Ramos (cell line): ENCODE results near the gene SAMD14.

Experiments used
- in situ Hi-C: fragments of 300-500 bp; cut with MboI; formaldehyde crosslinking; loops from one replicate; pipeline ENCODE4 v1.14.3; 2022; ENCODE audit warnings: low sequenced_read_pairs; ENCODE audit not compliant: unreplicated experiment

The SAMD14 gene

GRCh38 chr17:50129728-50130558, at the start of gene SAMD14:
Gene SAMD14, minus strand, starts transcription at chr17:50130160. Its CDS starts 5,201 bp downstream, at chr17:50124959.
- in situ Hi-C loops = no loop called here

DNA sequence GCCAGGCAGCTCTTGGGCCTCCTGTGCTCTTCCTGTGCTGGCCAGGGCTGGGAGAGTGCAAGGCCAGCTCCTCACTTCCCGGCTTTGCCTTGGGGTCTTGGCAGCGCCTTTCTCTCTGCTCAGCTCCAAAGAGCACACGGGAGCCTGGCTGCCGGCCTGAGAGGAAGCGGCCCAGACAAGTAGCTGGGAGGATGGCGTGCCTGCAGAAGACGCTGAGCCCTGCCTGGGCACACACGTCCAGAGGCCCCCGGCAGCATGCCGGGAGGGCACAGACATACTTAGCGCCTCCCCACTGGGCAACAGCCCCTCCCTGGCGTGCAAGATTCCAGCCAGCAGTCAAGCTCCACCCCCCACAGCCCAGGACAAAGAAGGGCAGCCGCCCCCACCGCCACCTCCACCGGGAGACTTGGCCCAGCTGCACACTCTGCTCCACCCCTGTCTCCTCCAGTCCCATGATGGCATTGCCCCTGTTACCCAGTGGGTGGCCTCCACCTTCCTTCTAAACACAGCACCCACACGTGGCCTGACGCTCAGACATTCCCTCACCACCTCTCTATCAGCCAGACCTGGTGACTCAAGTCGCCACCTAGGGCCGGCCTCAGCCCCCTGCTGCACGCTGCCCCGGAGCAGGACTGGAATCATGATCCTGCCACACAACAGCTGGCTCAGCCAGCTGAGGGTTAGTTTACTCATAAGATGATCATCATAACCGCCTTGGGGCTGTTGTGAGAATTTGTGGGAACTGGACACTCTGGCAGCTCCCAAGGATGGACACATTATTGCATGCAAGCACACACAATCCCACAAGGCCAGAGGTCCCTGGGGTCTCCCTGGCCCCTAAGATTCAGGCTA, 48.2 kb upstream of the SAMD14 start:
- in situ Hi-C loops = loop anchor here (10.0 kb wide), 1 partner anchor 107 kb away; no protein-coding TSS in a partner anchor

DNA sequence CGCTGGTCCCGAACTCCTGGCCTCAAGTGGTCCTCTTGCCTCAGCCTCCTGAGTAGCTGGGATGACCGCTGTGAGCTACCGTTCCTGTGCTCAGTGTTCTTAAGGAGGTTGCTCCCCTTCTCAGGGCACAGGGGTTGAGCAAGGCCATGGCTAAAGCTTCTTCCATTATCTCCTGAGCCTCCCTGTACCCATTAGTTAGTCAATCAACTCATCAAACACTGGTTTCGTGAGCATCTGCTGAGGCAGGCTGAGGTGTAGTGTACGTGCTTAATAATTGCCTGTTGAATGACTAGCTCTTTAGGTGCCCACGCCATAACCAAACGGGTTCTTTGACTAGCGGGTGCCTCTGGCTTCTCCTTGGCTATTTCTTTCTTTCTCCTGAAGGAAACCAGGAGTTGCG, 47.5 kb upstream of the SAMD14 start:
- in situ Hi-C loops = loop anchor here (10.0 kb wide), 1 partner anchor 107 kb away; no protein-coding TSS in a partner anchor

DNA sequence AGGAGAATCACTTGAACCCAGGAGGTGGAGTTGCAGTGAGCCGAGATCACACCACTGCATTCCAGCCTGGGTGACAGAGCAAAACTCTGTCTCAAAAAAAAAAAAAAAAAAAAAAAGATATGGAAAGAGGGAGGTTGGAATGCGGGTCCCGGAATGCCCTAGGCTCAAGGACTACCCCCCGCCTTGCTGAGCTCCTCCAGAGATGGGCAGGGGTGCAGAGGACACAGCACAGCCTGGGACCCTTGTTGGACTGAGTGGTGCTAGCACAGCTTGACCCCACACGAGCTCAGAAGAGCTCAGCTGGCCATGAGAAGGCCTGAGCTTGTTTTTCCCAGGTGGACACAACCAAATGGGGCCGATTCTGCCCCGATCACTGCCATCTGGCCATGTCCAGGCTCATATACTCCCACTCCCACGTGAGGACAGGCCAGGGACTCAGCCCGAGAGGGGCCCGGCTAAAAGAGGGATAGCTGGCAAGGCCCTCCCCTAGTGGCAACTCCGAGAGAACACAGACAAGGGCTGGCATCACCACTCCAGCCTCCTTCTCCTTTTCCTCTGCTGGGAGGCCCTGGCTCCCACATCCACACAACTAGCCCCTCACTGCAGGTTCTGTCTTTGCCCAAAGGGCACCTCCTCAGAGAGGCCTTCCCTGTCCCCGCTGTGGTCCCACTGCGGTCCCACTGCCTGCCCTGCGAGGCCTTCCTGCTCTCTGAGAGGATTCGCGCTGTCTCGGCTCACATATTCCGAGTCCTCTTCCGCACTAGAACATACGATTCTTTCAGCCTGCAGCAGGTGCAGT, 46.8 kb upstream of the SAMD14 start:
- in situ Hi-C loops = loop anchor here (10.0 kb wide), 1 partner anchor 108 kb away; no protein-coding TSS in a partner anchor

- in situ Hi-C loops = loop anchor here (10.0 kb wide), 1 partner anchor 110 kb away; no protein-coding TSS in a partner anchor
Observed at GRCh38 chr17:50175035-50175807, 45.3 kb upstream of the SAMD14 start.

DNA sequence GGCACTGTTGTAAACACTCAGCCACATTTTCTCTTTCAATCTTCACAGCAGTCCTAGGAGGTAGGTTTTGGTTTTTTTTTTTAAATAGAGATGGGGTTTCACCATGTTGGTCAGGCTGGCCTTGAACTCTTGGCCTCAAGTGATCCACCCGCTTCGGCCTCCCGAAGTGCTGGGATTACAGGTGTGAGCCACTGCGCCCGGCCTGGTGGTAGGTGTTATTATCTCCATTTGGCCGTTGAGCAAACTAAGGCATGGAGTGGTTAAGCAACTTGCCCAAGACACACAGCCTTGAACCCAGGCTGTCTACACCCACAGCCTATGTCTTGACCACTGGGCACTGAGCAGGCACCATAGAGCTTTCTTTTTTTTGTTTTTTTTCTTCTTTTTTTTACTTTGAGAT, 44.5 kb upstream of the SAMD14 start:
- in situ Hi-C loops = loop anchor here (10.0 kb wide), 1 partner anchor 110 kb away; no protein-coding TSS in a partner anchor

- in situ Hi-C loops = loop anchor here (10.0 kb wide), 1 partner anchor 111 kb away; no protein-coding TSS in a partner anchor
Observed at GRCh38 chr17:50173335-50173941, 43.5 kb upstream of the SAMD14 start.

GRCh38 chr17:50172936-50173334, 43.0 kb upstream of the SAMD14 start:
- in situ Hi-C loops = loop anchor here (10.0 kb wide), 1 partner anchor 112 kb away; no protein-coding TSS in a partner anchor

DNA sequence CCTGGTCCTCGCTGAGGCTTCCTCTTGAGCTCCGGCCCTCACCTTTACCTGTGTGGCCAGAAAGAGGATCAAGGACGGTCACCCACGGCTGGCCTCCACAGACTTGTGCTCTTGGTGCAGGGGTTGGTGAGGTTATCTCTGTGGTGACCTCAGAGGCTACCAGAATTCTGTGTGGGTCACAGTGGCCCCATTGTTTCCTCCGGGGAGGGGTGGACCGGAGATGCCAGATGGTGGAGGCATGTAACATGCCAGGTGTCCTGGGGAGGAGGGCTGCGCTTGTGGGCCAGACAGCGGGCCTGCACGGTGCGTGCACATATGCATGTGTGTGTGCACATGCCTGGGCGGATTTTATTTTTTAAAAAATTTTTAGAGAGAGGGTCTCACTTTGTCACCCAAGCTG, 42.2 kb upstream of the SAMD14 start:
- in situ Hi-C loops = loop anchor here (10.0 kb wide), 1 partner anchor 113 kb away; no protein-coding TSS in a partner anchor

- in situ Hi-C loops = loop anchor here (10.0 kb wide), 1 partner anchor 113 kb away; no protein-coding TSS in a partner anchor
Observed at GRCh38 chr17:50171371-50172071, 41.6 kb upstream of the SAMD14 start.

- in situ Hi-C loops = loop anchor here (10.0 kb wide), 1 partner anchor 114 kb away; no protein-coding TSS in a partner anchor
Observed at GRCh38 chr17:50170662-50171370, 40.9 kb upstream of the SAMD14 start.

- in situ Hi-C loops = loop anchor here (10.0 kb wide), 1 partner anchor 115 kb away; no protein-coding TSS in a partner anchor
Observed at GRCh38 chr17:50169881-50170459, 40.0 kb upstream of the SAMD14 start.

- in situ Hi-C loops = no loop called here
Observed at GRCh38 chr17:50169121-50169764, 39.3 kb upstream of the SAMD14 start.

GRCh38 chr17:50168319-50168718, 38.4 kb upstream of the SAMD14 start:
- in situ Hi-C loops = no loop called here

DNA sequence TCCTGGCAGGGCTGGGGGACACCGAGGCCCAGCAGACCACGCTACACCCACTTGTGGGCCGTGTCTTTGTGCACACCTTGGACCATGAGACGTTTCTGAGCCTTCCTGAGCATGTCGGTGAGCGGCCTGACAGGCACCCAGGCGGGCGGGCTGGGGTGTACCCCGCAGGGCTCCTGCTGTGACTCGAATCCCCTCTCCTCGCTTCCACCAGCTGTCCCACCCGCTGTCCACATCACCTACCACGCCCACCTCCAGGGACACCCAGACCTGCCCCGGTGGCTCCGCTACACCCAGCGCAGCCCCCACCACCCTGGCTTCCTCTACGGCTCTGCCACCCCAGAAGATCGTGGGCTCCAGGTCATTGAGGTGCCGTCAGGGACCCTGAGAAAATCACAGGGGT, 37.4 kb upstream of the SAMD14 start:
- in situ Hi-C loops = no loop called here

DNA sequence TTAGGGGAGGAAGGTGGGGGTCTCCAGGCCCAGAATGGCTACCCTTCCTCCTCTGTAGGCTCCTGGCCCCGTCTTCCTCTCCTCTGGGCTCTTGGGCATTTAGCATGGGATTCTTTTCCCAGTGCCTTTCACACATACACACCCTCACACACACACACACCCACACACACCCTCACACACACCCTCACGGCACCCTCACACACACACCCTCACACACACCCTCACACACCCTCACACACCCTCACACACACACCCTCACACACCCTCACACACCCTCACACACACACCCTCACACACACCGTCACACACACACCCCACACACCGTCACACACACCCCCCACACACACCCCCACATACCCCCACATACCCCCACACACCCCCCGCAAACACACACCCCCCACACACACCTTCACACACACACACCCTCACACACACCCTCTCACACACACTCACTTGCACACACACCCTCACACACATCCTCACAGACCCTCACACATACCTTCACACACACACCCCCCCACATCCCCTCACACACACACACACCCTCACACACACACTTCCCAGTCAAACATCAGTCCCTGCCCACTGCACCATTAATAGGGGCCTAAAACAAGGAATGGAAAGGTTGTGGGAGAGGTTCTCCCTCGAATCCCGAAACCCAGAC, 36.7 kb upstream of the SAMD14 start:
- in situ Hi-C loops = no loop called here
